ENCODE measurements around the gene CPXM1. TPM values are rescaled to one million over a fixed set of nuclear protein-coding genes. Genes with fewer than 3 reads are reported as not detected.

CPXM1 gene
- total and polyA plus RNA-seq, 10 of the 15 experiments (the other 5 are each of a cell fraction or from before 2014, with no cell fraction given) = 0.22 to 3.9 (median 0.63) TPM; not detected in 2

GRCh38 chr20:2749343-2749950, 51.0 kb downstream of the CPXM1 start:
- no peak overlapping the region for H3K4me3 ChIP-seq
- FAIRE-seq = no peak
- TF ChIP-seq CBX3 (IDR thresholded peaks at IDR 0.05; ENCODE audit: borderline replicate concordance, low read depth) (no peak), ESRRA (IDR thresholded peaks at IDR 0.05; ENCODE audit: low read length) (no peak), REST (IDR thresholded peaks at IDR 0.05; ENCODE audit: low read depth, low read length) (no peak), E2F4 (IDR thresholded peaks at IDR 0.05; ENCODE audit: low read depth, low read length) (no peak), MXI1 (IDR thresholded peaks at IDR 0.05; ENCODE audit: low read depth, low read length) (no peak), SP1 (IDR thresholded peaks at IDR 0.05; ENCODE audit: low read depth, low read length) (no peak), SMAD5 (IDR thresholded peaks at IDR 0.05; ENCODE audit: low read depth) (no peak), RELB (IDR thresholded peaks at IDR 0.05; ENCODE audit: low read depth) (no peak), ZBTB11 (CRISPR knock-in tag; IDR thresholded peaks at IDR 0.05) (no peak), STAT3 (IDR thresholded peaks at IDR 0.05; ENCODE audit: low read depth, low read length) (no peak), DPF2 (IDR thresholded peaks at IDR 0.05) (no peak), SREBF2 (IDR thresholded peaks at IDR 0.05; ENCODE audit: low read length) (no peak), ZNF384 (IDR thresholded peaks at IDR 0.05; ENCODE audit: borderline replicate concordance, low read depth, low read length) (no peak), CREM (IDR thresholded peaks at IDR 0.05; ENCODE audit: low read depth) (no peak)

More at GRCh38 chr20:2749343-2749950, 51.0 kb downstream of the CPXM1 start:
- intact Hi-C loops (cut with micrococcal nuclease; ENCODE audit: unreplicated experiment) (loop anchor here (10.0 kb wide), 1 partner anchor 65 kb away; no protein-coding TSS in a partner anchor), in situ Hi-C loops (cut with MboI) (no loop called here)
- ChIA-PET CTCF (no interaction called here), RAD21 (ENCODE audit: unreplicated experiment) (no interaction called here), POLR2A (no interaction called here), SMC1A (ENCODE audit: uncharacterized antibody, unreplicated experiment) (no interaction called here)
- ATAC-seq = no peak
- BruUV-seq (replicated peaks) = no TSS peak
- no peak overlapping the region for H3K9ac ChIP-seq (ENCODE audit: control insufficient read depth, insufficient read depth, low read length)
- H3K36me3 ChIP-seq (ENCODE audit: control insufficient read depth in 2 of 2, insufficient read depth in 2 of 2, low read length in 1 of 2) = no peaks in the 10 kb centered on the region
- no peaks in the 10 kb centered on the region for H4K20me1 ChIP-seq (ENCODE audit: control insufficient read depth, insufficient read depth)
- no peak overlapping the region for H3K27ac ChIP-seq (ENCODE audit: control insufficient read depth, insufficient read depth)
- H3K27me3 ChIP-seq (replicated peaks in 1 of 2; ENCODE audit: control insufficient read depth in 2 of 2, insufficient read depth in 2 of 2, low read length in 1 of 2) = peaks cover 9 to 12% of the 10 kb centered on the region in 2 experiments
- peaks cover 6% of the 10 kb centered on the region for H3K4me1 ChIP-seq (ENCODE audit: control insufficient read depth, insufficient read depth, low read length)
- H2AFZ ChIP-seq (ENCODE audit: control insufficient read depth, low read depth, low read length) = no peak overlapping the region
- no peaks in the 10 kb centered on the region; the same call in 2 of the 3 replicates for H3K9me3 ChIP-seq (replicated peaks; ENCODE audit: control insufficient read depth, insufficient read depth, low read length)
- H3K79me2 ChIP-seq (ENCODE audit: control insufficient read depth, insufficient read depth, low read length) = no peaks in the 10 kb centered on the region
- WGBS (ENCODE audit: insufficient coverage, insufficient replicate concordance, low lambda C conversion rate, missing lambda C conversion rate) = 49% methylated on average over 30 of the region's 49 CpGs
- H3K4me2 ChIP-seq (ENCODE audit: control insufficient read depth, insufficient read depth) = no peak overlapping the region
- DNase-seq (ENCODE audit: low read depth, low spot score) = no peak
